ENCODE results near the gene COG1.
A peak's percentile ranks its signal among the peaks of the same experiment; 100 is the strongest.

COG1 gene

GRCh38 chr17:73201215-73202069, 8.6 kb downstream of the COG1 start:
- DNase-seq: no peak

- no peak for DNase-seq
Observed at GRCh38 chr17:73203135-73203787, 10.4 kb downstream of the COG1 start.

GRCh38 chr17:73203788-73204479, 11.1 kb downstream of the COG1 start:
- DNase-seq: no peak

- peak; percentile 81 for DNase-seq
Observed at GRCh38 chr17:73205459-73205961, 12.7 kb downstream of the COG1 start.

GRCh38 chr17:73208139-73208827, 15.4 kb downstream of the COG1 start:
- DNase-seq: no peak

- no peak for DNase-seq
Observed at GRCh38 chr17:73209436-73209835, 16.6 kb downstream of the COG1 start.

GRCh38 chr17:73210002-73210678, 17.3 kb downstream of the COG1 start:
- no peak for DNase-seq

GRCh38 chr17:73211745-73212144, 18.9 kb downstream of the COG1 start:
- DNase-seq: no peak

- DNase-seq: no peak
Observed at GRCh38 chr17:73214008-73214407, 21.2 kb downstream of the COG1 start.

GRCh38 chr17:73214851-73215250, 22.0 kb downstream of the COG1 start:
- no peak for DNase-seq

- DNase-seq: no peak
Observed at GRCh38 chr17:73215447-73215846, 22.6 kb downstream of the COG1 start.

GRCh38 chr17:73223626-73224230, 30.9 kb downstream of the COG1 start:
- no peak for DNase-seq

- no peak for DNase-seq
Observed at GRCh38 chr17:73224237-73224636, 31.4 kb downstream of the COG1 start.

- DNase-seq: no peak
Observed at GRCh38 chr17:73224663-73225305, 31.9 kb downstream of the COG1 start.

GRCh38 chr17:73226556-73227172, 33.8 kb downstream of the COG1 start:
- DNase-seq: no peak

GRCh38 chr17:73227379-73227778, 34.5 kb downstream of the COG1 start:
- no peak for DNase-seq

GRCh38 chr17:73227944-73228343, 35.1 kb downstream of the COG1 start:
- no peak for DNase-seq

GRCh38 chr17:73228748-73229236, 35.9 kb downstream of the COG1 start:
- DNase-seq: no peak

GRCh38 chr17:73230088-73230487, 37.2 kb downstream of the COG1 start:
- DNase-seq: no peak

- no peak for DNase-seq
Observed at GRCh38 chr17:73231395-73231794, 38.5 kb downstream of the COG1 start.
